ENCODE results near the gene IDI1. TPM values are rescaled to one million over a fixed set of nuclear protein-coding genes. Genes with fewer than 3 reads are reported as not detected.

Gene IDI1
- total RNA-seq, 4 donors from 2014 or later = 39.0 to 67.2 (median 41.5) TPM

DNA sequence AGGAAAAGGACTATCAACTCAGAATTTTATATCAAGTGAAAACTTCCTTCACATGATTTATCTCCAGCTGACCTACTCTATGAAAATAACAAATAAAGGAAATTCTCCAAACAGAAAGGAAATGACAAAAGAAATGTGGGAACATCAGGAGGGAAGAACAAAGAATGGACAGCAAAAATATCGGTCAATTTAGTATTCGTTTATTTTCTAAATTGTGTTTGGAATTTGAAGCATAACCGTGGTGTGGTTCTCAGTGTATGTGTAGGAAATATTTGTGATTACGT is 16.0 kb upstream of the IDI1 start:
- WGBS, 2 donors = 87 to 89% methylated on average over 4 of the region's 4 CpGs
- Histone ChIP-seq H3K4me1 (peaks cover 7 to 9% of the 10 kb centered on the region in 2 donors), H3K27ac (no peak overlapping the region), H3K36me3 (no peaks in the 10 kb centered on the region), H3K9me3 (no peaks in the 10 kb centered on the region), H3K27me3 (no peaks in the 10 kb centered on the region), H3K4me3 (replicated peaks in 1 of 3) (no peak overlapping the region)
- TF ChIP-seq, protein P1, sequence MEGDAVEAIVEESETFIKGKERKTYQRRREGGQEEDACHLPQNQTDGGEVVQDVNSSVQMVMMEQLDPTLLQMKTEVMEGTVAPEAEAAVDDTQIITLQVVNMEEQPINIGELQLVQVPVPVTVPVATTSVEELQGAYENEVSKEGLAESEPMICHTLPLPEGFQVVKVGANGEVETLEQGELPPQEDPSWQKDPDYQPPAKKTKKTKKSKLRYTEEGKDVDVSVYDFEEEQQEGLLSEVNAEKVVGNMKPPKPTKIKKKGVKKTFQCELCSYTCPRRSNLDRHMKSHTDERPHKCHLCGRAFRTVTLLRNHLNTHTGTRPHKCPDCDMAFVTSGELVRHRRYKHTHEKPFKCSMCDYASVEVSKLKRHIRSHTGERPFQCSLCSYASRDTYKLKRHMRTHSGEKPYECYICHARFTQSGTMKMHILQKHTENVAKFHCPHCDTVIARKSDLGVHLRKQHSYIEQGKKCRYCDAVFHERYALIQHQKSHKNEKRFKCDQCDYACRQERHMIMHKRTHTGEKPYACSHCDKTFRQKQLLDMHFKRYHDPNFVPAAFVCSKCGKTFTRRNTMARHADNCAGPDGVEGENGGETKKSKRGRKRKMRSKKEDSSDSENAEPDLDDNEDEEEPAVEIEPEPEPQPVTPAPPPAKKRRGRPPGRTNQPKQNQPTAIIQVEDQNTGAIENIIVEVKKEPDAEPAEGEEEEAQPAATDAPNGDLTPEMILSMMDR (IDR thresholded peaks at IDR 0.05) = no peak
- TF ChIP-seq POLR2A (IDR thresholded peaks at IDR 0.05) = no peak
- no peak for DNase-seq
- intact Hi-C loops (cut with DNase I) = loop anchor here (5.0 kb wide), 1 partner anchor 68 kb away; no protein-coding TSS in a partner anchor

GRCh38 chr10:1063232-1063865 is 14.4 kb upstream of the IDI1 start:
- Histone ChIP-seq H3K27ac (no peak overlapping the region), H3K27me3 (no peaks in the 10 kb centered on the region), H3K36me3 (no peaks in the 10 kb centered on the region), H3K9me3 (no peaks in the 10 kb centered on the region), H3K4me3 (replicated peaks in 1 of 3) (no peak overlapping the region), H3K4me1 (peaks cover 7 to 9% of the 10 kb centered on the region in 2 donors)
- DNase-seq = no peak
- WGBS, 2 donors = 84% methylated on average over 7 of the region's 7 CpGs
- TF ChIP-seq, protein P1 (IDR thresholded peaks at IDR 0.05) = no peak
- no peak for TF ChIP-seq POLR2A (IDR thresholded peaks at IDR 0.05)
- intact Hi-C loops (cut with DNase I) = loop anchor here (5.0 kb wide), 1 partner anchor 66 kb away; no protein-coding TSS in a partner anchor

DNA sequence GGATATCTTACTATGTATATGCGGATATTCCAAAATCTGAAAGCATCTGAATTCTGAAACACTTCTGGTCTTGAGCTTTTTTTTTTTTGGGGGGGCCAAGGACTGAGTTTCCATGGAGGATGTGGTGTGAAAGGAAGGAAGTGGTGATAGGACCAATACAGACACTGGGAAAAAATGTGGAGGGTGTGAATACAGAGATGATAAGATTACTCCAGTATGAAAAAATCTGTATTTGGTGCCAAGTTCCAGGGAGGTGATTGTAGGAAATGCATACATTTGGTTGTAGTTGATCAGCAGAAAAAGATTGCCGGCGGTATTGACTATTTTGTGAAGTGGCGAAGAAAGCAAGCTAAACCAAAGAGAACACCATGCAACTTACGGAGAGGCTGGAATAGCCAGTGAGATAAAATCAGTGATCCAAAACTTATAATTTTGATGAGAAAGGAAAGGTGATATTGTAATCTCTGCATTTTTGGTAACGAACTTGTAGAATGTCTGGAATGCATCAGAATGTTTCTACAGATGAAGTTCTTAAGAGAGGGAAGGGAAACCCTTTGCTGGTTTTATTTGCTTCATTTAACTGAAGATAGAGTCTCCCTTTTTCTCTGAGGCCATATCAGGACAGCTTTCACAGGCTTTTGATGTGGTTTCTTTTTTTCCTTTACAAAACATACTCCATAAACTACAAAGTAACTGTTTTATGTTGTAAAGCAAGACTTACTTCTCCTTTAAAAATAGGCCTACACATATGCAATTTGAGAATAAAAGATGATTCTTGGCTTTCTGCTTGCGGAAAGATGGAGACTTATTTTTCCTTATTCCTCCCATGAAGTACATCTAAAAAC is 13.2 kb upstream of the IDI1 start:
- intact Hi-C loops (cut with DNase I) = loop anchor here (5.0 kb wide), 1 partner anchor 65 kb away; no protein-coding TSS in a partner anchor
- no peak for TF ChIP-seq POLR2A (IDR thresholded peaks at IDR 0.05)
- TF ChIP-seq, protein P1 (IDR thresholded peaks at IDR 0.05) = no peak
- Histone ChIP-seq H3K9me3 (no peaks in the 10 kb centered on the region), H3K27me3 (no peaks in the 10 kb centered on the region), H3K4me3 (replicated peaks in 1 of 3) (no peak overlapping the region), H3K4me1 (peaks cover 7 to 17% of the 10 kb centered on the region in 2 donors), H3K27ac (no peak overlapping the region), H3K36me3 (no peaks in the 10 kb centered on the region)
- no peak for DNase-seq
- WGBS, 2 donors = 88 to 91% methylated on average over 7 of the region's 7 CpGs

GRCh38 chr10:1059902-1060301 is 11.0 kb upstream of the IDI1 start:
- DNase-seq = no peak
- Histone ChIP-seq H3K9me3 (no peaks in the 10 kb centered on the region), H3K27ac (no peak overlapping the region), H3K4me1 (peaks cover 16 to 24% of the 10 kb centered on the region in 2 donors), H3K27me3 (no peaks in the 10 kb centered on the region), H3K36me3 (no peaks in the 10 kb centered on the region), H3K4me3 (replicated peaks in 1 of 3) (no peak overlapping the region)
- 95 to 97% methylated on average over 8 of the region's 8 CpGs for WGBS, 2 donors
- intact Hi-C loops (cut with DNase I) = loop anchor here (5.0 kb wide), 1 partner anchor 63 kb away; no protein-coding TSS in a partner anchor
- TF ChIP-seq, protein P1 (IDR thresholded peaks at IDR 0.05) = no peak
- no peak for TF ChIP-seq POLR2A (IDR thresholded peaks at IDR 0.05)

DNA sequence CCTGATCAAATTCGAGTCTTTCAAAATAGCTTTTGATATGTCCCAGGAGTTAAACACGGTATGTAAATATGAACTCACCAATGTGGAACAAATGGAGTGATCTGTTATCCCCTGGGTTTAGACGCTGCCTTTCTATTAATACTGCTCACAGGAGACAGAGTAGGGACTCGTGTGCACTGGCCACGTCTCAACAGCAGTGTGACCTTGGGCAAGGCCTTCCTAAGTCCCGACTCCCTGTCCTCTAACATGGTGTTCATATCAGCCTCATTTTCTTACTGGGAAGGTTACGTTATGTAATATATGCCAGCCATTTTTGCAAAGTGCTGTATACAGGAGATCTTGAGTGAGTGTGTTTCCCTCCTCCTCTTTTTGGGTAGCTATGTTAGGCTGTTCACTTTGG is 9.1 kb upstream of the IDI1 start:
- H3K4me3 ChIP-seq (replicated peaks in 1 of 3) = no peak overlapping the region
- WGBS, 2 donors = 77 to 79% methylated on average over 7 of the region's 7 CpGs
- intact Hi-C loops (cut with DNase I) = no loop called here

More for the DNA sequence above, 9.1 kb upstream of the IDI1 start:
- Histone ChIP-seq H3K27ac (no peak overlapping the region), H3K36me3 (no peaks in the 10 kb centered on the region), H3K4me1 (peaks cover 19 to 29% of the 10 kb centered on the region in 2 donors), H3K27me3 (no peaks in the 10 kb centered on the region), H3K9me3 (no peaks in the 10 kb centered on the region)
- TF ChIP-seq, protein P1 (IDR thresholded peaks at IDR 0.05) = no peak
- TF ChIP-seq POLR2A (IDR thresholded peaks at IDR 0.05) = no peak
- DNase-seq = no peak
